Sigmoid colon (tissue), 7 donors: ENCODE data around the gene MCRS1. TPM values are rescaled to one million over a fixed set of nuclear protein-coding genes. Genes with fewer than 3 reads are reported as not detected.

Source experiments
- DNase-seq: peaks from one replicate; pipeline ENCODE4 v3.0.0-alpha.2; 2019
- H3K27ac ChIP-seq, 4 donors: fragments of 200-600 bp; sonication (generic); one replicate each; pipeline ENCODE4 v1.5.1; 2016 to 2019; ENCODE audit warnings: mild to moderate bottlenecking in 1 of 4
- H3K27me3 ChIP-seq, 3 donors: fragments of 200-600 bp; sonication (generic); one replicate each; pipeline ENCODE4 v1.5.1; 2019; ENCODE audit warnings: mild to moderate bottlenecking in 1 of 3
- H3K36me3 ChIP-seq, 4 donors: fragments of 200-600 bp; sonication (generic); one replicate each; pipeline ENCODE4 v1.5.1; 2016 to 2019
- H3K4me1 ChIP-seq, 4 donors: fragments of 200-600 bp; sonication (generic); one replicate each; pipeline ENCODE4 v1.5.1; 2017 to 2019
- H3K4me3 ChIP-seq, 4 donors: fragments of 200-600 bp; sonication (generic); one replicate each; pipeline ENCODE4 v1.5.1; 2017 to 2019; ENCODE audit warnings: mild to moderate bottlenecking in 2 of 4, moderate library complexity in 1 of 4
- H3K9me3 ChIP-seq, 4 donors: fragments of 200-600 bp in 3 of 4; sonication (generic) in 3 of 4; one replicate each; pipeline versions ENCODE4 v1.5.1 to v1.6.1; 2013 to 2019
- CTCF ChIP-seq, 4 experiments: fragments of 450-650 bp in 3 of 4; fragments of 200-600 bp in 1 of 4; IDR thresholded peaks; one replicate each; pipeline ENCODE4 v1.5.1; 2016 to 2019; ENCODE audit warnings: antibody characterized with exemption in 4 of 4, mild to moderate bottlenecking in 3 of 4, moderate library complexity in 2 of 4
- EP300 ChIP-seq, 4 donors: sonication (generic); formaldehyde crosslinking; IDR thresholded peaks; one replicate each; pipeline ENCODE4 v1.6.1; 2017; ENCODE audit warnings: antibody characterized with exemption in 4 of 4
- POLR2A ChIP-seq, 2 donors: fragments of 450-650 bp; IDR thresholded peaks; one replicate each; pipeline ENCODE4 v1.6.1; 2016; ENCODE audit warnings: antibody characterized with exemption in 2 of 2, mild to moderate bottlenecking in 2 of 2, moderate library complexity in 2 of 2
- POLR2AphosphoS5 ChIP-seq, 4 donors: sonication (generic); formaldehyde crosslinking; IDR thresholded peaks; one replicate each; pipeline ENCODE4 v1.6.1; 2017; ENCODE audit warnings: antibody characterized with exemption in 4 of 4
- WGBS, 2 donors: extraction: QIAGEN DNeasy Blood & Tissue Kit; methylation state at CpG; one replicate each; pipeline ENCODE4 v1.1.7; 2013; 5-methylcytosine and 5-hydroxymethylcytosine counted together
- intact Hi-C: fragments of 100-400 bp; cut with DNase I; formaldehyde crosslinking; loops from one replicate; pipeline ENCODE4 v1.15.1; 2023
- polyA plus RNA-seq, 3 donors: library from polyadenylated mRNA; stranded (reverse); fragments of 200-250 nt; gene quantifications; one replicate each; pipeline ENCODE4 v1.2.3, GENCODE V29; 2013
- total RNA-seq, 4 donors: library from RNA; depleted of rRNA; stranded (reverse); fragments of >200 nt; gene quantifications; one replicate each; pipeline ENCODE4 v1.1.0, GENCODE V29; 2016
- donor health status: healthy with polysubstance abuse.
- donor health status: Bipolar disorder and iron deficiency.
- donor health status: healthy.

MCRS1 gene
- total and polyA plus RNA-seq, 7 donors: 33.6 to 61.0 (median 47.8) TPM

GRCh38 chr12:49549735-49550692 is 17.9 kb downstream of the MCRS1 start:
- intact Hi-C loops: no loop called here
- DNase-seq: no peak
- no peak overlapping the region for H3K27ac ChIP-seq

GRCh38 chr12:49548822-49549648 is 18.9 kb downstream of the MCRS1 start:
- 23 to 34% methylated on average over 70 of the region's 70 CpGs for WGBS, 2 donors
- no peak for DNase-seq
- Histone ChIP-seq H3K4me1 (peaks cover 0 to 15% (median 13%) of the 10 kb centered on the region in 4 donors), H3K27ac (peak overlapping the region in 1 of 4 donors; percentile 14), H3K27me3 (peaks cover 0 to 48% (median 44%) of the 10 kb centered on the region in 3 donors), H3K4me3 (peak overlapping the region; percentile 9 to 50 (median 31)), H3K36me3 (no peaks in the 10 kb centered on the region), H3K9me3 (no peaks in the 10 kb centered on the region)
- no peak for TF ChIP-seq POLR2AphosphoS5 (IDR thresholded peaks at IDR 0.05)
- peak in 2 of 4 experiments; percentile 28 to 45 for TF ChIP-seq CTCF (IDR thresholded peaks at IDR 0.05)
- intact Hi-C loops: no loop called here

More at GRCh38 chr12:49549735-49550692, 17.9 kb downstream of the MCRS1 start:
- no peaks in the 10 kb centered on the region for H3K9me3 ChIP-seq
- TF ChIP-seq EP300 (IDR thresholded peaks at IDR 0.05): no peak
- no peak for TF ChIP-seq POLR2A (IDR thresholded peaks at IDR 0.05)
- no peak for TF ChIP-seq POLR2AphosphoS5 (IDR thresholded peaks at IDR 0.05)
- no peak for TF ChIP-seq CTCF (IDR thresholded peaks at IDR 0.05)
- peaks cover 0 to 15% (median 13%) of the 10 kb centered on the region in 4 donors for H3K4me1 ChIP-seq
- H3K4me3 ChIP-seq: peak overlapping the region in 2 of 4 donors; percentile 45 to 50
- H3K36me3 ChIP-seq: no peaks in the 10 kb centered on the region
- WGBS, 2 donors: 40 to 80% methylated on average over 28 of the region's 28 CpGs
- peaks cover 0 to 39% (median 34%) of the 10 kb centered on the region in 3 donors for H3K27me3 ChIP-seq

- Histone ChIP-seq H3K27ac (no peak overlapping the region), H3K9me3 (no peaks in the 10 kb centered on the region), H3K4me1 (peaks cover 0 to 15% (median 13%) of the 10 kb centered on the region in 4 donors), H3K27me3 (peaks cover 0 to 54% (median 45%) of the 10 kb centered on the region in 3 donors), H3K4me3 (peak overlapping the region; percentile 9 to 50 (median 31)), H3K36me3 (no peaks in the 10 kb centered on the region)
- no peak for TF ChIP-seq POLR2AphosphoS5 (IDR thresholded peaks at IDR 0.05)
- 55 to 63% methylated on average over 8 of the region's 8 CpGs for WGBS, 2 donors
- DNase-seq: no peak
- intact Hi-C loops: no loop called here
Observed at GRCh38 chr12:49548481-49548821, 19.5 kb downstream of the MCRS1 start.

- TF ChIP-seq POLR2AphosphoS5 (IDR thresholded peaks at IDR 0.05): no peak
Observed at GRCh38 chr12:49547090-49547690, 20.8 kb downstream of the MCRS1 start.

GRCh38 chr12:49546481-49546880 is 21.5 kb downstream of the MCRS1 start:
- WGBS, 2 donors: 75 to 87% methylated on average over 3 of the region's 3 CpGs
- TF ChIP-seq CTCF (IDR thresholded peaks at IDR 0.05) (no peak), POLR2AphosphoS5 (IDR thresholded peaks at IDR 0.05) (no peak), EP300 (IDR thresholded peaks at IDR 0.05) (no peak), POLR2A (IDR thresholded peaks at IDR 0.05) (no peak)

More at GRCh38 chr12:49547090-49547690, 20.8 kb downstream of the MCRS1 start:
- Histone ChIP-seq H3K36me3 (no peaks in the 10 kb centered on the region), H3K27me3 (peaks cover 0 to 58% (median 45%) of the 10 kb centered on the region in 3 donors), H3K4me1 (peaks cover 0 to 15% (median 13%) of the 10 kb centered on the region in 4 donors), H3K27ac (no peak overlapping the region), H3K4me3 (no peak overlapping the region), H3K9me3 (no peaks in the 10 kb centered on the region)
- WGBS, 2 donors: 73 to 80% methylated on average over 7 of the region's 7 CpGs
- no peak for DNase-seq
- intact Hi-C loops: no loop called here

More at GRCh38 chr12:49546481-49546880, 21.5 kb downstream of the MCRS1 start:
- Histone ChIP-seq H3K4me3 (no peak overlapping the region), H3K36me3 (no peaks in the 10 kb centered on the region), H3K27ac (no peak overlapping the region), H3K9me3 (no peaks in the 10 kb centered on the region), H3K4me1 (peaks cover 0 to 15% (median 13%) of the 10 kb centered on the region in 4 donors), H3K27me3 (peaks cover 0 to 58% (median 45%) of the 10 kb centered on the region in 3 donors)
- intact Hi-C loops: no loop called here
- DNase-seq: no peak
